Activated CD4-positive, alpha-beta T cell treated with anti-CD3 and anti-CD28 coated beads, Interleukin-2, amount 10 ng/mL, durations not matched to agents 24 days and 14 days (primary cell): Measurements from ENCODE around the gene ATP4A. TPM values are rescaled to one million over a fixed set of nuclear protein-coding genes. Genes with fewer than 3 reads are reported as not detected.

ENCODE experiments used
- DNase-seq: peaks from one replicate; pipeline ENCODE4 v3.0.0; 2022
- H3K27ac Mint-ChIP-seq: one replicate; pipeline ENCODE4 v1.8.0; 2022; ENCODE audit warnings: mild to moderate bottlenecking, mixed read lengths
- H3K27me3 Mint-ChIP-seq: one replicate; pipeline ENCODE4 v1.8.0; 2022; ENCODE audit warnings: mixed read lengths
- H3K36me3 Mint-ChIP-seq: one replicate; pipeline ENCODE4 v1.8.0; 2022; ENCODE audit warnings: low read depth, mild to moderate bottlenecking, mixed read lengths
- H3K4me1 Mint-ChIP-seq: one replicate; pipeline ENCODE4 v1.8.0; 2021; ENCODE audit warnings: mixed read lengths
- H3K4me3 Mint-ChIP-seq: one replicate; pipeline ENCODE4 v1.8.0; 2022; ENCODE audit warnings: mild to moderate bottlenecking, moderate library complexity, mixed read lengths
- H3K9me3 Mint-ChIP-seq: one replicate; pipeline ENCODE4 v1.8.0; 2021; ENCODE audit warnings: mixed read lengths
- intact Hi-C: fragments of 100-400 bp; cut with micrococcal nuclease; formaldehyde crosslinking; loops from one replicate; pipeline ENCODE4 v1.15.1; 2023
- total RNA-seq: library from RNA; stranded (reverse); gene quantifications from 2 replicates; pipeline ENCODE4 v1.2.3, GENCODE V29; 2022

ATP4A gene
- total RNA-seq, 1 donor from 2014 or later = not detected

- H3K4me1 Mint-ChIP-seq = peaks cover 5% of the 10 kb centered on the region
- DNase-seq = peak; percentile 80
- intact Hi-C loops = no loop called here
- no peaks in the 10 kb centered on the region for H3K36me3 Mint-ChIP-seq
- peak overlapping the region; percentile 54 for H3K4me3 Mint-ChIP-seq
- H3K27ac Mint-ChIP-seq = no peak overlapping the region
- H3K9me3 Mint-ChIP-seq = no peaks in the 10 kb centered on the region
- peaks cover 29% of the 10 kb centered on the region for H3K27me3 Mint-ChIP-seq
Measured at GRCh38 chr19:35533822-35534392, 29.6 kb downstream of the ATP4A start.

GRCh38 chr19:35533201-35533821 lies 30.1 kb downstream of the ATP4A start, which contains the start of gene GAPDHS:
GAPDHS (plus strand) TSS chr19:35533456; CDS start chr19:35533528, 72 bp downstream.
- intact Hi-C loops = no loop called here
- Mint-ChIP-seq H3K9me3 (no peaks in the 10 kb centered on the region), H3K36me3 (no peaks in the 10 kb centered on the region), H3K4me1 (peaks cover 5% of the 10 kb centered on the region), H3K4me3 (peak within 1 kb of the TSS; percentile 54), H3K27ac (no peak within 1 kb of the TSS), H3K27me3 (peaks cover 34% of the 10 kb centered on the region)
- DNase-seq = no peak

- Mint-ChIP-seq H3K27ac (no peak overlapping the region), H3K36me3 (no peaks in the 10 kb centered on the region)
- intact Hi-C loops = no loop called here
Measured at GRCh38 chr19:35531291-35531690, 32.2 kb downstream of the ATP4A start.

GRCh38 chr19:35529241-35530218 lies 33.9 kb downstream of the ATP4A start:
- Mint-ChIP-seq H3K4me3 (no peak overlapping the region), H3K9me3 (no peaks in the 10 kb centered on the region), H3K27ac (no peak overlapping the region), H3K4me1 (peaks cover 5% of the 10 kb centered on the region), H3K27me3 (peaks cover 30% of the 10 kb centered on the region), H3K36me3 (no peaks in the 10 kb centered on the region)
- no peak for DNase-seq
- intact Hi-C loops = no loop called here

More at GRCh38 chr19:35531291-35531690, 32.2 kb downstream of the ATP4A start:
- Mint-ChIP-seq H3K9me3 (no peaks in the 10 kb centered on the region), H3K27me3 (peaks cover 34% of the 10 kb centered on the region), H3K4me1 (peaks cover 5% of the 10 kb centered on the region), H3K4me3 (no peak overlapping the region)
- DNase-seq = no peak

GRCh38 chr19:35528218-35529038 lies 35.0 kb downstream of the ATP4A start, which contains the start of gene SBSN:
SBSN (minus strand) TSS chr19:35528311; CDS start chr19:35528281, 30 bp downstream.
- intact Hi-C loops = no loop called here
- H3K4me1 Mint-ChIP-seq = no peaks in the 10 kb centered on the region
- H3K9me3 Mint-ChIP-seq = no peaks in the 10 kb centered on the region
- DNase-seq = no peak
- peaks cover 26% of the 10 kb centered on the region for H3K27me3 Mint-ChIP-seq
- H3K36me3 Mint-ChIP-seq = no peaks in the 10 kb centered on the region
- H3K4me3 Mint-ChIP-seq = no peak within 1 kb of the TSS
- H3K27ac Mint-ChIP-seq = no peak within 1 kb of the TSS

- Mint-ChIP-seq H3K27me3 (peaks cover 11% of the 10 kb centered on the region), H3K27ac (no peak overlapping the region), H3K4me1 (no peaks in the 10 kb centered on the region), H3K4me3 (no peak overlapping the region), H3K9me3 (no peaks in the 10 kb centered on the region), H3K36me3 (no peaks in the 10 kb centered on the region)
- intact Hi-C loops = no loop called here
- no peak for DNase-seq
Measured at GRCh38 chr19:35525873-35526272, 37.6 kb downstream of the ATP4A start.

GRCh38 chr19:35524181-35524837 lies 39.1 kb downstream of the ATP4A start:
- intact Hi-C loops = no loop called here

GRCh38 chr19:35522745-35523327 lies 40.6 kb downstream of the ATP4A start:
- intact Hi-C loops = no loop called here
- Mint-ChIP-seq H3K36me3 (no peaks in the 10 kb centered on the region), H3K4me3 (no peak overlapping the region), H3K4me1 (no peaks in the 10 kb centered on the region), H3K27ac (no peak overlapping the region), H3K27me3 (peaks cover 4% of the 10 kb centered on the region), H3K9me3 (no peaks in the 10 kb centered on the region)
- no peak for DNase-seq

More at GRCh38 chr19:35524181-35524837, 39.1 kb downstream of the ATP4A start:
- no peaks in the 10 kb centered on the region for H3K4me1 Mint-ChIP-seq
- no peaks in the 10 kb centered on the region for H3K36me3 Mint-ChIP-seq
- no peak overlapping the region for H3K27ac Mint-ChIP-seq
- H3K9me3 Mint-ChIP-seq = no peaks in the 10 kb centered on the region
- H3K4me3 Mint-ChIP-seq = no peak overlapping the region
- DNase-seq = no peak
- H3K27me3 Mint-ChIP-seq = peaks cover 10% of the 10 kb centered on the region

GRCh38 chr19:35521124-35521743 lies 42.2 kb downstream of the ATP4A start:
- no peaks in the 10 kb centered on the region for H3K4me1 Mint-ChIP-seq
- no peaks in the 10 kb centered on the region for H3K9me3 Mint-ChIP-seq
- intact Hi-C loops = no loop called here

GRCh38 chr19:35519291-35519690 lies 44.2 kb downstream of the ATP4A start:
- Mint-ChIP-seq H3K4me1 (no peaks in the 10 kb centered on the region), H3K36me3 (no peaks in the 10 kb centered on the region), H3K27ac (no peak overlapping the region), H3K4me3 (no peak overlapping the region), H3K9me3 (no peaks in the 10 kb centered on the region), H3K27me3 (peaks cover 8% of the 10 kb centered on the region)
- intact Hi-C loops = no loop called here
- no peak for DNase-seq

More at GRCh38 chr19:35521124-35521743, 42.2 kb downstream of the ATP4A start:
- H3K27me3 Mint-ChIP-seq = peaks cover 6% of the 10 kb centered on the region
- no peak overlapping the region for H3K27ac Mint-ChIP-seq
- no peaks in the 10 kb centered on the region for H3K36me3 Mint-ChIP-seq
- no peak for DNase-seq
- H3K4me3 Mint-ChIP-seq = no peak overlapping the region

- Mint-ChIP-seq H3K4me1 (no peaks in the 10 kb centered on the region), H3K4me3 (no peak overlapping the region), H3K36me3 (no peaks in the 10 kb centered on the region), H3K27ac (no peak overlapping the region), H3K9me3 (no peaks in the 10 kb centered on the region), H3K27me3 (peaks cover 11% of the 10 kb centered on the region)
- no peak for DNase-seq
- intact Hi-C loops = no loop called here
Measured at GRCh38 chr19:35518313-35518712, 45.1 kb downstream of the ATP4A start.

GRCh38 chr19:35517342-35517741 lies 46.1 kb downstream of the ATP4A start:
- Mint-ChIP-seq H3K27me3 (peaks cover 17% of the 10 kb centered on the region), H3K36me3 (no peaks in the 10 kb centered on the region), H3K4me3 (no peak overlapping the region), H3K9me3 (no peaks in the 10 kb centered on the region), H3K27ac (no peak overlapping the region), H3K4me1 (no peaks in the 10 kb centered on the region)
- no peak for DNase-seq
- intact Hi-C loops = no loop called here
